Left ventricle myocardium inferior (tissue), 1 donor: Measurements from ENCODE around the gene PHF19. TPM values are rescaled to one million over a fixed set of nuclear protein-coding genes. Genes with fewer than 3 reads are reported as not detected.

ENCODE experiments used
- DNase-seq: peaks from one replicate; pipeline ENCODE4 v3.0.0-alpha.2; 2020
- H3K27ac ChIP-seq: fragments of 200-600 bp; replicated peaks from 2 replicates; pipeline ENCODE4 v1.8.0; 2021
- H3K27me3 ChIP-seq: fragments of 200-600 bp; 2 replicates; pipeline ENCODE4 v1.8.0; 2021; ENCODE audit warnings: low read depth
- H3K36me3 ChIP-seq: fragments of 200-600 bp; 2 replicates; pipeline ENCODE4 v1.8.0; 2021
- H3K4me1 ChIP-seq: fragments of 200-600 bp; 2 replicates; pipeline ENCODE4 v1.8.0; 2021
- H3K4me3 ChIP-seq: fragments of 200-600 bp; 2 replicates; pipeline ENCODE4 v1.8.0; 2021; ENCODE audit warnings: mild to moderate bottlenecking, moderate library complexity
- H3K9me3 ChIP-seq: fragments of 200-600 bp; replicated peaks from 2 replicates; pipeline ENCODE4 v1.8.0; 2021
- CTCF ChIP-seq: fragments of 200-600 bp; IDR thresholded peaks from 2 replicates; pipeline ENCODE4 v1.8.0; 2021; ENCODE audit warnings: antibody characterized with exemption, mild to moderate bottlenecking, borderline replicate concordance
- intact Hi-C: fragments of 100-400 bp; cut with micrococcal nuclease; formaldehyde crosslinking; loops from one replicate; pipeline ENCODE4 v1.11.0; 2022
- total RNA-seq: library from RNA; stranded (reverse); fragmentation: NEBNext Ultra II Directional; extraction: Animal tissue kit (Norgen Biotek cat#: 25700); gene quantifications from one replicate; pipeline ENCODE4 v1.2.1, GENCODE V29; 2021
- donor health status: DM: no; HTN: yes; CAD: no; lungs with severe emphysema.

Gene PHF19
- total RNA-seq, 1 donor from 2014 or later: 13.0 TPM

GRCh38 chr9:120912958-120913646 lies 36.1 kb upstream of the PHF19 start:
- no peaks in the 10 kb centered on the region for H3K9me3 ChIP-seq
- no peaks in the 10 kb centered on the region for H3K27me3 ChIP-seq
- intact Hi-C loops: no loop called here
- peaks cover 15% of the 10 kb centered on the region for H3K36me3 ChIP-seq
- H3K27ac ChIP-seq: no peak overlapping the region
- H3K4me3 ChIP-seq: no peak overlapping the region
- no peak for TF ChIP-seq CTCF
- DNase-seq: no peak
- H3K4me1 ChIP-seq: peaks cover 16% of the 10 kb centered on the region

DNA sequence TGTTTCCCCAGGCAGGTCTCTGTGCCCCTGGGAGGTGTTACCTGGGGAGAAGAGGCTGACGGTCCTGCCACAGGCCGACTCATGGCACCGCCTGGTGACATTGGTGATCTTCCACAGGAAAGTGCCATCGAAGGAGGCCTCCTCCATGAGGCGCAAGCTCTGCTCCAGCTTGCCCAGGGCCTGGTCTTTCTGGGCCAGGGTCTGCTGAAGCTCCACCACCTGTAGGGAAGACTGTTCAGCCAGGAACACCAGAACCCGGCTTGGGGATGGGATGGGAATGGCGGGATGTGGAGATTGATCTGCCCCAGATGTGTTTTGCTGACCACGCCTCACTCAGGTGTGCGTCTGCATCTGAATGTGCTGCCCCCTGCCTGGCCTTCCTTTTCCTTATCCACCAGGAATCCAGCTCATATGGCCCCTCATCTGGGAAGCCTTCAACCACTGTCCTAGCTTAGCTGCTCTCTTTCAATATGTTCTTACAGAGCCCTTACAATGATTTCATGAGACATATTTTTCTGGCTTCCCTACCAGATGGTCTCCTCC lies 34.4 kb upstream of the PHF19 start:
- intact Hi-C loops: no loop called here
- H3K36me3 ChIP-seq: peaks cover 15% of the 10 kb centered on the region

DNA sequence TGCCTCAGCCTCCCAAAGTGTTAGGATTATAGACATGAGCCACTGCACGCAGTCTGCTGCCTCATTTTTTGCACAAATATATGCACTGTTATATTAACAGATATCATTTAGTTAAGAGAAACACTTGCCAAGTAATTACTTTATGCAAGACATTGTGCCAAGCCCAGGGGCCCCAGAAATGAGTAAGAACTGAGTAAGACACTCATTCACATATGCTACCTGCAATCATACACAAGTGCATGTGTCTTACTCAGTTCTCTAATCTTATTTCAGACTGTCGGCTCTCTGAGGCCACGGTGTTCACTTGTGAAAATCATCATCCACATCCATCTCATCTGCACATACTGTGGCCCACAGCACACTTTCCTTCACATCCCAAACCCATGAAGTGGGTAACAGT lies 33.7 kb upstream of the PHF19 start:
- no peaks in the 10 kb centered on the region for H3K27me3 ChIP-seq
- no peak overlapping the region for H3K27ac ChIP-seq
- intact Hi-C loops: no loop called here
- TF ChIP-seq CTCF: no peak
- peaks cover 15% of the 10 kb centered on the region for H3K36me3 ChIP-seq
- DNase-seq: no peak
- peaks cover 4% of the 10 kb centered on the region for H3K4me1 ChIP-seq
- no peak overlapping the region for H3K4me3 ChIP-seq
- H3K9me3 ChIP-seq: no peaks in the 10 kb centered on the region

More for the DNA sequence above, 34.4 kb upstream of the PHF19 start:
- Histone ChIP-seq H3K27me3 (no peaks in the 10 kb centered on the region), H3K4me1 (peaks cover 9% of the 10 kb centered on the region), H3K9me3 (no peaks in the 10 kb centered on the region), H3K4me3 (no peak overlapping the region), H3K27ac (no peak overlapping the region)
- no peak for TF ChIP-seq CTCF
- no peak for DNase-seq

GRCh38 chr9:120909904-120910303 lies 32.9 kb upstream of the PHF19 start:
- H3K27me3 ChIP-seq: no peaks in the 10 kb centered on the region
- no peak for TF ChIP-seq CTCF
- H3K9me3 ChIP-seq: no peaks in the 10 kb centered on the region
- peaks cover 16% of the 10 kb centered on the region for H3K36me3 ChIP-seq
- H3K4me1 ChIP-seq: peaks cover 4% of the 10 kb centered on the region
- no peak overlapping the region for H3K27ac ChIP-seq
- DNase-seq: no peak
- intact Hi-C loops: no loop called here
- H3K4me3 ChIP-seq: no peak overlapping the region

- Histone ChIP-seq H3K4me3 (no peak overlapping the region), H3K36me3 (peaks cover 18% of the 10 kb centered on the region), H3K27ac (no peak overlapping the region), H3K4me1 (no peaks in the 10 kb centered on the region), H3K27me3 (no peaks in the 10 kb centered on the region), H3K9me3 (no peaks in the 10 kb centered on the region)
- DNase-seq: no peak
- intact Hi-C loops: no loop called here
- TF ChIP-seq CTCF: no peak
Observed at GRCh38 chr9:120905315-120906164, 28.6 kb upstream of the PHF19 start.
